NCI-H2081 treated with DMSO at 0.1 percent for 48 hours (cell line): ENCODE results near the gene METTL16.

ENCODE experiments used
- DNase-seq: peaks from one replicate; lab custom pipeline; 2025; lab: John Stamatoyannopoulos, UW

The METTL16 gene

DNA sequence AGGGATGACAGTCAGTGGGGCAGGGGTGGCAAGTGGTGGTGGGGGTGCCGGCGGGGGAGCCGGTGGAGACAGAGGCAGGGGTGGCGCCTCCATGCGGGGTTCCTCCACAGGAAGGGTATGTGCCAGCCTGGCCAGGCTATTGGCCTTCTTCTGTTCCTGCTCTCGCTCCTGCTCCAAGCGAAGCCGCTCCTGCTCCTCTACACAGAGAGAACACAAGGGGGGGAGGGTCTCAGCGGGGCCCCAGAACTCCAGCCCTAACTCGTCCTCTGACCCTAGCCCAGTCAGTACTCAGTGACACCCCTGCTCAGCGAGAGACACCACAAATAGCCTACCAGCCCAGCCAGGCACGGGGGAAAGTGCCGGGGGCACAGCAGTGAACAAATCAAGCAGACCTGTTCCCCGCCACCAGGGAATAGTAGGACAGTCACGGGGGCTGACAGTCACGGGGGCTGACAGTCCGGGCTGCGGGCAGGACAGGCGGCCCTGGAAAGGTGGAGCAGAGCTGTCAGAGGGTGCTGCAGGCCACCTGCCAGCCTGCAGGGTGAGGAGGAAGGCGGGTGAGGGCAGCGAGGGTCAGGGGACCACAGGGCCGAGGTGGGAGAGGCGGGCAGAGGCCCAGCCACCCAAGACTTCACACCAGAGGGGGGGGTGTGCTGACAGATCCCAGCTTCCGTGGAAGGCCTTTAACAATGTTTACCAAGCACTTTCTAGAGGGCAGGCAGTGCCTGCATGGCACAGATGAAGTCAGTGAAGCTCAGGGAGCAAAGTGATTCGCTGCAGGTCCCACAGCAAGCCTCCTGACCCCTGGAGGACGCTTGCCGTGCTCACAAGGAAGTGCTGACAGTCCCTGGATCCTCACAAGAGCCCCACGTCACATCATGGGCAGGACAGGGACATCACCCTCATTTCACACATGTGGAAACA, 116.2 kb downstream of the METTL16 start:
- DNase-seq: no peak

DNA sequence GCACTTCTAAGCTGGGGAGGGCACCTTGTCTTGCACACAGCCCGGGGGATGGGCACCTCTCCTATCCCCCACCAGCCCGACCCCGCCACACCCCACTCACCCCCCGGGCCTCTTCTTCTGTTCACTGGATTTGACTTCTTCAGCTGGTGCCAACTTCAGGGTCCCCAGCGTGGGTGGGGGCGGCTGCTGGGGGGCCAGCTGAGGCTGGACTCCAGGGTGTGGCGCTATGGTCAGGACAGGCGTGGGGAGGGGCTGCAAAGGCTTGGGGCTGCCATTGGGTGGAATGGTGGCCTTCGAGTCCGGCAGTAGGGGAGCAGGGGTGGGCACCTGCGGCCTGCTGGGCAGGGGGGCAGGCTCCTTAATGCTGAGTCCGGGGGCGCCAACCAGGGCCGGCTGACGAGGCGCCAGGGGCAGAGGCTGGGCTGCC, 116.9 kb downstream of the METTL16 start:
- DNase-seq: no peak

DNA sequence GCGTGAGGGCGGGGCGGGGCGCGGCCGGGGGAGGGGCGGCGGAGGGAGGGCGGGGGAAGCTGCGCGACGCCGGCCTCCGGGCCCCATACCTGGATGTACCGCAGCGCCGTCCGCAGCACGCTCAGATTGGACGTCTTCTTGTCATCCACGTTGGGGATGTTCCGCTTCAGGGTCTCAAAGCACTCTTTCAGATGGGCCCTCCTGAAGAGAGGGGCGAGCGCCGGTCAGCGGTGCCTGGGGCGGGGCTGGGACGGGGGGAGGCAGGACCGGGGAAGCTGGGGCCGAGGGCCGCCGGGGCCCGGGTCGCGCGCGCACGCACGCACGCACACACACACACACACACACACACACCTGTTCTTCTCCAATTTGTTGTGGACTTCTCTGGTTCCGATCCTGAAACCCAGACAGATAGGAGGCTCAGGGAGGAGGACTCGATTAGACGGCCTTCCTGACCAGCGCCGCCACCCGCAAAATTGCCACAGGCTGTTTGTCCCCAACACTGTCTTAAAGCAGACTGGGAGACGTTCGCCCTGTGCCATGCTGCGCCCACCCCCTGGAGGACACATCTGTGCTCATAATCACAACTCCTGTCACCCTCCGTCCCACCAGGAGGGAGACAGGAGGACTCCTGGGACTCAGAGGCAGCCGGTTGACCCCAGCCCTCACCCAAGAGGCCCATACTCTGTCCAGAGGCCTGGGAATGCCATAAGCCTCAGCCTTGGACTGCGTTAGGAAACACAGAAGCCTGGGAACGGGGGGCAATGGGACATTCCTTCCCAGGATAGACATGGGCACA, 117.5 kb downstream of the METTL16 start:
- DNase-seq: no peak

DNA sequence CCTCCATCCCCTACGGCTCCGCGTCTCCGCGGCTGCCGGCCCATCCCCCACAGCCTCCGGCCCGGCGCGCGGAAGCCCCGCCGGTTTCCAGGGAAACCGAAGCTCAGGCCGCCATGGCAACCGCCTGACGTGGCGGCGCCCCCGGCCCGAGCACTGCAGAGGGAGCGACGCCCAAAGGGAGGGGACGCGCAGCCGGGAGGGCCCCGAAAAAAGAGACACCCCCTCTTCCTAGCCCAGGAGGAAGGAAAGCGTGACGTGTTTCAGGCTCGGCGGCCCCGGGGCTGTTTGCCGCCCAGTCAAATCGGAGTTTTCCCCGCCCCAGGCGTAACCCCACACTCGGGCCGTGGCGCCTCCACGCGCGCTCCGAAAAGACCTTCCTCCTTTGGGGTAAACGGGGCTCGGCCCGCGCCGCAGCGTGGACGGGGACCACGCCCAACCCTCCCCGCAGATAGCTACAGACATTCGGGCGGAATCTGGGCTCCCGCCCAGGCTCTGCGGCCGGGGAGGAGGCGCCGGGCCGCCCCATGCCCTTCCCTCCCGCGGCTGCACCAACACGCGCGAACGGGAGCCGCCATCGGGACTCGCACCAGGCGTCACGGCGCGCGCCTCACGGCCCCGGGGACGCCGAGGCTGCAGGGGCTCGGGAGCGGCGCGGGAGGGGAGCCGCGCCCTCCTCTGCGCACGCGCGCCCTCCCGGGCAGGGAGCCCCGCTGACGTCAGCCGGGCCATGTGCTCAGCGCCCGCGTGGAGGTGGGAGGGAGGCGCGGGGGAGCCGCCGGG, 118.3 kb downstream of the METTL16 start:
- DNase-seq: no peak

DNA sequence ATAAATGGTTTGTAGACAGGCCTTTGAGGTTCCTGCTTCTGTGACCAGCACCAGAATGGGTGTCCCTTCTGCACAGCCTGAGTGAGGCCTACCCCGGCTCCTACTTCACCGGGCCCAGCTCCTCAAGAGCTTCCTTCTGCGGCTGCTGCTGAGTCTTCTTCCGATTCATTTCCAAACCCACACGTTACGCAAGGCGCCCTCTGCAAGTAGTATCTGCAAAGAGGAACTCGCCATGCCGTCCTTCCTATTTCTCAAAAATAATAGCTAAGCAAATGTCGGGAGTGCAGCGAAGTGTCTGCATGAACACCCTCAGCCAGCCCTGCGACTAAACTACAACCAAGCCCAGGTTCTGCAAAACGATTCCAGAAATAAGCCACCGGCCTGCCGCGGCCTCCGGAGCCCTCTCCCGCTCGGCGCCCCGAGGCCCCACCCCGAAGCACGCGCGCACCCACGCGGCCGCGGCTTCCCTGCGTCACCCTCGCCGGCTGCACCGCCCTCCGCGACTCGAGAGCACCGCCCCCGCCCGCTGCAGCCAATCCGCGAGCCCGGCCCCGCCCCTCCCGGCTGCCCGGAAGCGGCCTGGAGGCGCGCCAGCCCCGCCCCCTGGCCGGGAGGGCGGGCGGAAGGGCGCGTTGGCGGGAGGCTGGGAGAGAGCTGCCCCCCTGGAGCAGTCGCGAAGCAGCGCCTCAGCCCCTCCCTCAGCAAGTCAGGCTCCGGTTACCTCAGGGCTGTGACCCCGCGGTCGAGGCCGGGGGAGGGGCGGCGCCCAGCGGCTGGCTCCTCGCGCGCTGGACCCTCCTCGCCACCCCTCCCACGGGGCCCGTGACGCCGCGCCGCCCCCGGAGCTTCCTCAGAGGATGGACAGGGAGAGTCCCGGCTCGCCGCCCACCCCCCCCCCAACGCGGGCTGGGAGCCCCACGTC, 119.2 kb downstream of the METTL16 start:
- no peak for DNase-seq

DNA sequence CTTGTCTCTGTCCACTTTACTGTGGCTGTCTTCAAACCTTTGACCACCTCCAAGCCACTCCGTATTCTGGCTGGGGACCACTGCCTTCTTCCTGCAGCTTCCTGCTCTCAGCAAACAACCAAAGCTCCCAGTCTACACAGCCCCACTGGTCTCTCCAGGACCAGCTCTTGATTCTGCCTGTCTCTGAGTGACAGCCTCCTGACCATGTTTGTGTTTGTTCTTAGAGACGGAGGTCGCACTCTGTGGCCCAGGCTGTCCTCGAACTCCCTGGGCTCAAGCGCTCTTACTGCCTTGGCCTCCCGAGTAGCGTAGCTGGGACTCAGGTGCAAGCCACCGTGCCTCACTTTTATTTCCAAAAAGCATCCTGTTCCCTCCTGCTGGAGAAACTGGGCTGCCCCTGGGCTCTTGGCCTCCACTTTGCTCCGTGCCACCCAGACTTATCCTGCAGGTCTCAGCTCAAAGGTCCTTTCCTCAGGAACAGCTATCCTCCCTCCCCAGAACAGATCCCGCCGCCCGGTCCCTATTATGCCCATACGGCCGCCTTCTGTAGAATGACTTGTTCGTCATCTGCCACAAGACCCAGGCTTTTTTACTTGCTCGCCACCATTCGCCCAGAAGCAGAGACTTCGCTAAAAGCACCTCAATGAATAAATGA, 120.0 kb downstream of the METTL16 start:
- DNase-seq: no peak

DNA sequence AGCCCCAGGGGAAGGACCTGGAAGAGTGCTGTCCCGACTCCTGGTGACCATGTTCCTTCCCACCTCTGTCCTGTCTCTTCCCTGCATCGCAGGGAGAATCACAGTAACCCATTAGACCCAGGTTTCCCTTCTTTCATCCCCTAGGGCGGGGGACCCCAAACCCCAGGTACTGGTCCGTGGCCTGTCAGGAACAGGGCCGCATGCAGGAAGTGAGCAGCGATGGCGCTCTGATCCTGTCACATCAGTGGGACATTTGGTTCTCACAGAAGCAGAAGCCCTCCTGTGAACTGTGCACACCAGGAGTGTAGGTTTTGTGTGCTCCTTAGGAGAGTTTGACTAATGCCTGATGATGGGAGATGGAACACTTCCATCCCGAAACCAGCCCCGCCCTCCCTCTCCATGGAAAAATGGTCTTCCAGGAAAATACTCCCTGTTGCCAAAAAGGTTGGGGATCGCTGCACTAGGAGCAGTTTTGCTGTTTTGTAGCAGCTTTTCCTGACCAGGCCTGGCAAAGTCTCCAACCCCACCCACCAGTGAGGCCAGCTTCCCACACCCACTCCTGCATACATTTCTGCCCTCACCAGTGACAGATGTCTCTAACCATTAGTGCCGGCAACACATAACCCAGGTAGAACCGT, 121.4 kb downstream of the METTL16 start:
- DNase-seq: no peak

DNA sequence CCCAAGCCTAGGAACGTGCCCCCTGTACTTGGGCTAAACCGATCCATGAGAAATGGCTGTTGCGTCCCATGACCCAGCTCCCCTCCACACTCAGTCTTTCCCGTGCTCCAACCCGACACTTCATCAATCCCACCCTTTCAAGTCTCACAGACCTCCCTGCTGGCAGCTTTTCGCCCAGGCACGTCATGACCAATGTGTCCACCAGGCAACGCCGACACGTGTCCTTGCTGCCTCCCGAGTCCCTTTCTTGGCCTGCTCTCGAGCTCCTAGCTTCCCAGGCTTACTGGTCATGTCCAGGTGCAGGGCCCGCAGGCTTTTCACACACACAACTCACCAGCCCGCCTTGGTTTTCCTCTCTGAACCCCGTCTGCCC, 123.0 kb downstream of the METTL16 start:
- DNase-seq: no peak

DNA sequence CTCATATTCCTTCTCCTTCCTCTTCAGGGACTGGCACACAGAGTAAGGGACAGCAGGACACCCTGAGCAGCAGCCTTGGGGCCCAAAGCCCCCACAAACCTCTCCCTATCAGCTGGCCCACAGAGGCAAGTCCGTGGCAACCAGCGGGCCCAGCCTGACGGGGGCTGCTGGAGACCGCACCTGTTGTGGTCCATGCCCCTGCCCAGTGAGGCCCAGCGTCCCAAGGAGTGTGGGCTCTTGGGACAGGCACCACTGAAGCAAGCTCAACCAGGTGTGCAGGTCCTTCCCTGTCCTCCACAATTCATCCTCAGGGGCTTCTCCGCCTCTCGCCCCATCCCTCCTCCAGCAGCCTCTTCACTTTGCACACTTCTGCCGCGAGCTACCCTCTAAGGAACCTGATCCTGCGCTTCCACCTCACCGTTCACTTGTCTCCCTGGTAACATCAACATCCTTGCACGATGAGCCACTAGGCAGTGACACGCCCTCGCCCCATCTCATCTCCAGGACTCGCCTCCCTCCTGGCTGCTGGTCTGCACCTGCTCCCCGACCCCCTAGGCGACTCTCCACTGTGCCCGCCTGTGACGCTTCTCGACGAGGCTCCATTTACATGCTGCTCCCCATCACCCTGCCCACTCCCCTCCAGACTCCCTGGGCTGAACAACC, 123.5 kb downstream of the METTL16 start:
- DNase-seq: no peak

DNA sequence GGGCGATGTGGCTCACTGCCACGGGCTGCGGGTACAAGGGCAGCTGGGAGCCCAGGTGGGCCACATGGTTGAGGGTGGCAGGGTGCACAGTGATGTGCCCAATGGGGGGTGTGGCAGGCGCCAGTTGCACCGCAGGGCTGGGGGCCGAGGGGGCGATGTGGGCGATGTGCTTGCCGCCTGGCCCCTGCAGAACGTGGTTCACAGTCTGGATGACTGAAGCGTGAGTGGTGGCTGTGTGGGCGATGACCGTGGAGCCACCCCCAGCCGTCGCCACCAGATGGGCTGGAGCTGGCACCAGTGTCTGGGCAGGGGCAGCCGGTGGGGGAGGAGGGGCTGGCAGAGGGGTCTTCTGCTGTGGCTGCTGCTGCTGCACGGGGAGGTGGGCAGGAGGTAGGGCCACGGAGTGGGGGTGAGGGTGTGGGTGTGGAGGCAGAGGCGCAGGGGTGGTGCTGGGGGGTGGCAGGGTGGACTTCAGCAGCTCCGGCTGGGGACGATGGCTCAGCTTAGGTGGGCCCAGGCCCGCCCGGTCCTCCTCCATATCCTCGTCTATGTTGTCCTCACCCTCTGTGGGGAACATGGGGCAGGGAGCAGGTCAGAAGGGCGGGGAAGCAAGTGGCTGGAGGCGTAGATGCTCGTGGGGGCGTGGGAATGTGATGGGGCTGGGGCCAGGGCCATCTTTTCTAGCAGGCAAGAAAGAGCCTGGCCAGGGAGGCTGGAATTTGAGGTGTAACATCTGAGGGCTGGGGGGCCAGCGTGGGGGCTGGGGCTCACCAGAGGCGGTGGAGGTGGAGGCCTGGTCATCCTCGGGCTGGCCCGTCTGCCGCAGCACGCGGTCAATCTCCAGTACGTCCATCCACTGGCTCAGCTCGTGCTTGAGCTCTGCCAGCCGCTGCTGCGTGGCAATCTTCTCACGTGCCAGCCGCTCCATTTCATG, 124.3 kb downstream of the METTL16 start:
- no peak for DNase-seq

DNA sequence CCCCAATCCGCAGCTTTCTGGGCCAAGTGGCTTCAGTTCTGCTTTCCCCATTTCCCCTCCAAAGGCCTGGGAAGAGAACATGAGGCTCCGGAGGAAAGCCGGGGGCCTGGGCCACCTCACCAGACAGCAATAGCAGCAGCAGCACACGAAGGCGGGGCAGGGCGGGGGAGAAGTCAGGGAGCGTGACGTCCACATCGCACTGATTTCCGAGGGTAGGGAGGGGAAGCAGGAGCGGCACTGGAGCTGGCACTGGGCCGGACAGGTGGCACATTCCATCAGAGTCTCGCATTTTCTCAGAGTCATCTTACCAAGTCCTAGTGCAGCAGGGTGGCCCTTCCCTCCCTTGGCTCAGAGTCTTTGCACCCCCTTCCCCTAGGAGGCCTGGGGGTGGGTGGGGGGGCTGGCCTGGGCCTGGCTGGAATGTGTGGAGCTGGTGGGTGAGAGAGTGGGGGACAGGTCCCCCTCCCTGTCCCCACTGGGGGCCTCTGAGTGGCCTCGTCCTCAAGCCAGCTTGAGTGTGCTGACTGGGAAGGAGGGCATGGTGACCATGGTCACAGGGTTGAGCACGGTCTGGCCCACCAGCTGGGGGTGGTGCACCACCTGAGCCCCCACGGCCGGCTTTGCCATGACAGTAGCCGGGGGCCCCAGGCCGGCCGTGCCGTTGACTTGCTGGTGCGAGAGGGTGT, 125.1 kb downstream of the METTL16 start:
- no peak for DNase-seq

DNA sequence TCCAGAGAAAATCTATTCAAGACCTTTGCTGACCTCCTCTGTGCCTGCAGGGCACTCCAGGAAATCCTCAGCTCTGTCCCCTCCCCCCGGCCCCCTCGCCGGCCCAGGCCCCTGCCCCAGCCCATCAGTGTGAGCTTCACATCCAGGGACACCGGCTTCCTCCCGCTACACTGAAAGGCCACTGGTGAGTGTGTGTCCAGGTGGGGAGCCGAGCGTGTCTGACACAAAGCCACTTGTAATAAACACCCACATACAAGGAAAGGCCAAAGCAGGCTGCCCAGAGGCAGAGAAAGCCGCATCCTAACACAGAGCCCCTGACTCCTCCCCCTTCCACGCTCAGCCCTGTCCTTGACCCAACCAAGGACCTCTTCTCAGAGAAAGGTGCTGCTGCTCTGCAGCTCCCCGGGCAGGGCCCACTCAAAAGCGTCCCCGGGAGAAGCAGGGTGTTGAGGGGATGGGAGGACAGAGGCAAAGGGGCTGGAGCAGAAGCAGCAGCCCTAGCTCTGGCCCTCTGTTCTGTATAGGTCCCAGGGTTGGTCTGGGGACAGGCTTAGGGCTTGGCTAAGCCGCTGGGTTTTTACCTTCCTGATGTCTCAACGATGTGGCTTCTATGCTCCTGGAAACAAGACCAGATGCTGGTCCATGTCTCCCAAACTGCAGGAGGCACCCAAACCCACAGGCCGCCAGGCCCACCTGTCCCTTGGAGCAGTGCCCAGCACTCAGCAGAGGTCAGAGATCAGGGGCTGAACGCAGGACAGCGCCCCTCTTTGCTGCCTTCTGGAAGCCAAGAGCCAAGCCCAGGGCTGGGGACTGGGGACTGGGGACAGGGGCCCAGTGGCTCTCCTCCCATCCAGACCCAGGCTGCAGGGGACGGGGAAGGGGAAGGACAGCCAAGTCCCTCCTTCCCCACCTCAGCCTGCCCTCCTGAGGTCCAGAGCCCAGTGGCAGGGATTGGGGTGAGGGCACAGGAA, 126.2 kb downstream of the METTL16 start:
- DNase-seq: no peak

DNA sequence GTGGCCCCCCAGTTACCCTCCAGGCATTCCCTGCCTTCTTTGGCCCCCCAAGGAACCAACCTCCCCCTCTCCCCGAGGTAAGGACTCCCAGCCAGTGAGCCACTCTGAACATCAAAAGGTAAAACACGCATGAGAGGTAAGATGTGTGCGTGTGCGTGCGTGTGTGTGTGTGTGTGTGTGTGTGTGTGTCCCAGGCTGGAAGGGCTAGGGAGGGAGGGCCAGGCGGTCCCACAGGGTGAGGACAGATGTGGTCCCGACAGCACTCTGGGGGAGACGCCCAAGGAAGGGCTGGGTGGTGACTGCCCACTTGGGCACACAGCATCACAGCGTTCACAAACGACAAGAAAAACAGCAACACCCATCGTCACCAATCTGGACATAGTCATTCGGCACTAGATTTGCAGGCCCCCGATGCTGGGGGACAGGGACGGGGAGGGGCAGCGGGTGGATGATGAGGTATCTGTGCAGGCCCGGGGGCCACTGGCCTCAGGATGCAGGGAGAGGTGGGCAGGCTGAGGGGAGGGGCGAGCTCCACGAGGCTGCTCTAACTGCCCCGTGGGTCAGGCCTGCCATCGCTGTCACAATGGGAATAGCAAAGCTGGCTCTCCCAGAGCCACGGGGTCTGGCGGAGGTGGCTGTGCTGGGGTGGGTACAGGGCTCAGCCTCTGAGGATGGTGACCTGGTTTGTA, 127.1 kb downstream of the METTL16 start:
- no peak for DNase-seq

DNA sequence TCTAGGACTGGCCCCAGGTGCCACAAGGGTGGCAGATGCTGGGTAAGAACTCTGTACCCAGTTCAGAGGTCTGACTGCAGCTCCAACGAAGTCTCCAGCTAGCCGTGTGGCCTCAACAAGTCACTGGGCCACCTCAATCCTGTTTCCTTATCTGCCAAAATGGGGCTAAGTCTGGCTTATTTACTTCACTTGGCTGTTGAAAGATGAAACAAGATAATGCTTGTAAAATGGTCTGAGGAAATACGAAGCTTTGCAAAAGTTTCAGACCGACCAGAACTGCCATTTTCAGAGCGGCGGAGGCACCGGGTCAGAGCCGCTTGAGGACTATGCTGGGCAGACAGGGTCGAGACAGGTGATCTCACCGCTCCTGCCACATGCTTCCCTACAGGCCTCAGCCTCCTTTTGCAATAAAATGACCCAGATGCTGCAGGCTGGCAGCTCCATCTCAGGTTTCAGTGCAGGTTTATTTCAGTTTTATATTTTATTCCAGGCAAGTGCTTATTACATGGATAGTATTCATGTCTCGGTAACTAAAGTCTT, 128.0 kb downstream of the METTL16 start:
- DNase-seq: no peak

DNA sequence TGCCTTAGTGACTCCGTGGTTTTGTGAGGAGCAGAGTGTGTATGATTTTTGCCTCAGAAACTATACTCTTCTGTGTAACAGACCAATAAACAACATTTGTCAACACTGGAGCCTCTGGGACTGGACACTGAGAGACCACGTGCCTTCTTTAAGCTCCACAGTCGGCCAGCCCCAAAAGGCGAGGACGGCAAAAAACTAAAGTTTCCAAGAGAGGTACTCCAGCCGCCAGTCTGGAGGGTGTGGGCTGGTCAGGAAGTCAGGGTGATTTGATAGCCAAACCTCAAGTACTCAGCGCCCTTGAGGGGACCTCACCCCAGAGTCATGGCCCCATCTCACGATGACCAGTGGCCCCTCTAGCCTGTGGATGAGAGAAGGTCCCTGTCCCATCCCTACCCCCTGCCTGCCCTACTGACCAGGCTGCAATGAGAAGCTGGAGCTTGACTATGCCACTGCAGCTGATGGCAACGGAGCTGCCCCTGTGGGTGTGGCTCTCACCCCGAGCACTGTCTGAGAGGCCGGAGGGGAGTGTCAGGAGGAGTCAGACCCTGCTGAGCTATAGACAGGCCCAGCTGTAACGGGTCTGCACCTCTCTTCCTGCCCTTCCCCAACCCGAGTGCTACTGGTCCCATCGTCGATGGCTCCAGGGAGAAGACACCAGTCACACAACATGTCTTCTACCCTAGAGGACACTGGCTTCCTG, 130.6 kb downstream of the METTL16 start:
- no peak for DNase-seq
